Measurements from ENCODE around the gene MUC13. TPM values are rescaled to one million over a fixed set of nuclear protein-coding genes. Genes with fewer than 3 reads are reported as not detected.

Gene MUC13
- polyA plus RNA-seq, 2 of the 4 experiments (the other 2 are of a cell fraction), result 5.5 to 8.8 TPM

- CTCF ChIA-PET, result no interaction called here
- H3K4me1 ChIP-seq, result peaks cover 11% of the 10 kb centered on the region
- FAIRE-seq (no peak), DNase-seq (ENCODE audit: low read depth in 1 of 2, low spot score in 1 of 2) (no peak), ATAC-seq (no peak)
- no peaks in the 10 kb centered on the region for H3K9me3 ChIP-seq
- no peak overlapping the region for H3K4me3 ChIP-seq
- POLR2A ChIA-PET, result no interaction called here
- no peak overlapping the region for H3K4me2 ChIP-seq
- WGBS (ENCODE audit: missing lambda C conversion rate), result 90% methylated on average over 8 of the region's 8 CpGs
- TF ChIP-seq GATA3 (IDR thresholded peaks at IDR 0.05; ENCODE audit: borderline replicate concordance) (no peak), EHMT2 (IDR thresholded peaks at IDR 0.05; ENCODE audit: low read depth) (no peak), HOXB5 (CRISPR knock-in tag; IDR thresholded peaks at IDR 0.05) (no peak), ZNF302 (CRISPR knock-in tag; IDR thresholded peaks at IDR 0.05) (no peak), HEYL (CRISPR knock-in tag; IDR thresholded peaks at IDR 0.05) (no peak), SMC3 (IDR thresholded peaks at IDR 0.05) (no peak), CHD2 (IDR thresholded peaks at IDR 0.05; ENCODE audit: low read length, partially characterized antibody) (no peak), MAFK (IDR thresholded peaks at IDR 0.05; ENCODE audit: partially characterized antibody) (no peak), MAZ (IDR thresholded peaks at IDR 0.05; ENCODE audit: borderline replicate concordance, low read depth, low read length) (no peak), FOSL2 (IDR thresholded peaks at IDR 0.05) (no peak), FOSL2 (CRISPR knock-in tag; IDR thresholded peaks at IDR 0.05) (no peak), FOSB (CRISPR knock-in tag; IDR thresholded peaks at IDR 0.05) (no peak), SREBF2 (IDR thresholded peaks at IDR 0.05) (no peak)
- TF ChIP-seq, protein P1, sequence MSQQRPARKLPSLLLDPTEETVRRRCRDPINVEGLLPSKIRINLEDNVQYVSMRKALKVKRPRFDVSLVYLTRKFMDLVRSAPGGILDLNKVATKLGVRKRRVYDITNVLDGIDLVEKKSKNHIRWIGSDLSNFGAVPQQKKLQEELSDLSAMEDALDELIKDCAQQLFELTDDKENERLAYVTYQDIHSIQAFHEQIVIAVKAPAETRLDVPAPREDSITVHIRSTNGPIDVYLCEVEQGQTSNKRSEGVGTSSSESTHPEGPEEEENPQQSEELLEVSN (IDR thresholded peaks at IDR 0.05; ENCODE audit: borderline replicate concordance, low read depth), result no peak
- TF ChIP-seq, protein P2, sequence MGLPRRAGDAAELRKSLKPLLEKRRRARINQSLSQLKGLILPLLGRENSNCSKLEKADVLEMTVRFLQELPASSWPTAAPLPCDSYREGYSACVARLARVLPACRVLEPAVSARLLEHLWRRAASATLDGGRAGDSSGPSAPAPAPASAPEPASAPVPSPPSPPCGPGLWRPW (IDR thresholded peaks at IDR 0.05), result no peak
- no peak overlapping the region for H3K27ac ChIP-seq
Measured at GRCh38 chr3:124969190-124969589, 34.6 kb upstream of the MUC13 start.

GRCh38 chr3:124967964-124968363, 33.4 kb upstream of the MUC13 start:
- DNase-seq (ENCODE audit: low read depth in 1 of 2, low spot score in 1 of 2) (no peak), FAIRE-seq (no peak), ATAC-seq (no peak)
- Histone ChIP-seq H3K27ac (no peak overlapping the region), H3K9me3 (no peaks in the 10 kb centered on the region), H3K4me3 (no peak overlapping the region), H3K4me1 (peaks cover 10% of the 10 kb centered on the region), H3K4me2 (no peak overlapping the region)
- TF ChIP-seq FOSB (CRISPR knock-in tag; IDR thresholded peaks at IDR 0.05) (no peak), EP300 (IDR thresholded peaks at IDR 0.05) (no peak), RAD21 (conservative IDR thresholded peaks at IDR 0.05 in 1 of 2, IDR thresholded peaks at IDR 0.05 in 1 of 2) (no peak), MAFK (IDR thresholded peaks at IDR 0.05; ENCODE audit: partially characterized antibody) (no peak), MAX (IDR thresholded peaks at IDR 0.05) (no peak), ZSCAN20 (CRISPR knock-in tag; IDR thresholded peaks at IDR 0.05) (no peak), JUN (IDR thresholded peaks at IDR 0.05) (no peak), TFCP2L1 (CRISPR knock-in tag; IDR thresholded peaks at IDR 0.05) (no peak), ZNF302 (CRISPR knock-in tag; IDR thresholded peaks at IDR 0.05) (no peak), RFX5 (IDR thresholded peaks at IDR 0.05) (no peak), BCL3 (IDR thresholded peaks at IDR 0.05) (no peak), USF2 (IDR thresholded peaks at IDR 0.05) (no peak), CBX8 (IDR thresholded peaks at IDR 0.05) (no peak), CBX2 (IDR thresholded peaks at IDR 0.05; ENCODE audit: borderline replicate concordance, low read depth) (no peak)
- TF ChIP-seq, protein P2 (IDR thresholded peaks at IDR 0.05), result no peak
- TF ChIP-seq, protein P3, sequence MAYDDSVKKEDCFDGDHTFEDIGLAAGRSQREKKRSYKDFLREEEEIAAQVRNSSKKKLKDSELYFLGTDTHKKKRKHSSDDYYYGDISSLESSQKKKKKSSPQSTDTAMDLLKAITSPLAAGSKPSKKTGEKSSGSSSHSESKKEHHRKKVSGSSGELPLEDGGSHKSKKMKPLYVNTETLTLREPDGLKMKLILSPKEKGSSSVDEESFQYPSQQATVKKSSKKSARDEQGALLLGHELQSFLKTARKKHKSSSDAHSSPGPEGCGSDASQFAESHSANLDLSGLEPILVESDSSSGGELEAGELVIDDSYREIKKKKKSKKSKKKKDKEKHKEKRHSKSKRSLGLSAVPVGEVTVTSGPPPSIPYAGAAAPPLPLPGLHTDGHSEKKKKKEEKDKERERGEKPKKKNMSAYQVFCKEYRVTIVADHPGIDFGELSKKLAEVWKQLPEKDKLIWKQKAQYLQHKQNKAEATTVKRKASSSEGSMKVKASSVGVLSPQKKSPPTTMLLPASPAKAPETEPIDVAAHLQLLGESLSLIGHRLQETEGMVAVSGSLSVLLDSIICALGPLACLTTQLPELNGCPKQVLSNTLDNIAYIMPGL (CRISPR knock-in tag; IDR thresholded peaks at IDR 0.05; ENCODE audit: borderline replicate concordance), result no peak
- ChIA-PET POLR2A (no interaction called here), CTCF (no interaction called here)
- WGBS (ENCODE audit: missing lambda C conversion rate), result 81% methylated on average over 7 of the region's 10 CpGs
